Urinary bladder (tissue), 4 donors: ENCODE measurements around the gene NXPH3. TPM values are rescaled to one million over a fixed set of nuclear protein-coding genes. Genes with fewer than 3 reads are reported as not detected.
A peak's percentile ranks its signal among the peaks of the same experiment; 100 is the strongest.
"Not testable (repeated sequence)": the region's sequence is repeated elsewhere in the genome, so short reads cannot be mapped to it uniquely, and the experiment has no call there.

Experiments used
- DNase-seq: peaks from one replicate; pipeline ENCODE4 v3.0.0-alpha.2; 2015; ENCODE audit errors: extremely low spot score
- H3K27ac ChIP-seq: one replicate; pipeline ENCODE4 v1.5.1; 2013; ENCODE audit warnings: low read depth, mild to moderate bottlenecking, moderate library complexity
- H3K36me3 ChIP-seq: one replicate; pipeline ENCODE4 v1.6.1; 2013; ENCODE audit warnings: mild to moderate bottlenecking, moderate library complexity; ENCODE audit not compliant: insufficient read depth
- H3K4me1 ChIP-seq: one replicate; pipeline ENCODE4 v1.6.1; 2013; ENCODE audit warnings: mild to moderate bottlenecking, moderate library complexity; ENCODE audit not compliant: insufficient read depth
- H3K4me3 ChIP-seq: one replicate; pipeline ENCODE4 v1.5.1; 2013; ENCODE audit warnings: low read depth, low read length
- WGBS: extraction: QIAGEN DNeasy Blood & Tissue Kit; methylation state at CpG from one replicate; pipeline ENCODE4 v1.1.7; 2013; 5-methylcytosine and 5-hydroxymethylcytosine counted together
- polyA plus RNA-seq: library from polyadenylated mRNA; stranded (reverse); fragments of 200-250 nt; gene quantifications from one replicate; pipeline ENCODE4 v1.2.3, GENCODE V29; 2013
- total RNA-seq: library from RNA; depleted of rRNA; stranded (reverse); fragments of >200 nt; gene quantifications from one replicate; pipeline ENCODE4 v1.2.3, GENCODE V29; 2014
- donor health status: healthy with polysubstance abuse.
- donor health status: healthy.

The NXPH3 gene
- total and polyA plus RNA-seq, 2 donors, result 1.6 to 26.4 TPM

GRCh38 chr17:49566668-49567071 lies 9.0 kb upstream of the NXPH3 start:
- DNase-seq, result no peak
- Histone ChIP-seq H3K4me3 (no peak overlapping the region), H3K27ac (no peak overlapping the region), H3K36me3 (no peaks in the 10 kb centered on the region), H3K4me1 (no peaks in the 10 kb centered on the region)
- WGBS, result 71% methylated on average over 5 of the region's 5 CpGs

GRCh38 chr17:49567104-49567521 lies 8.6 kb upstream of the NXPH3 start:
- H3K27ac ChIP-seq, result no peak overlapping the region
- H3K4me1 ChIP-seq, result no peaks in the 10 kb centered on the region
- DNase-seq, result no peak
- no peak overlapping the region for H3K4me3 ChIP-seq
- no peaks in the 10 kb centered on the region for H3K36me3 ChIP-seq
- 75% methylated on average over 9 of the region's 9 CpGs for WGBS

GRCh38 chr17:49567871-49568694 lies 7.6 kb upstream of the NXPH3 start:
- Histone ChIP-seq H3K27ac (no peak overlapping the region), H3K4me1 (no peaks in the 10 kb centered on the region), H3K4me3 (no peak overlapping the region), H3K36me3 (no peaks in the 10 kb centered on the region)
- DNase-seq, result no peak
- 18% methylated on average over 42 of the region's 42 CpGs for WGBS

GRCh38 chr17:49568695-49569047 lies 7.0 kb upstream of the NXPH3 start:
- H3K36me3 ChIP-seq, H3K4me3 ChIP-seq, DNase-seq, H3K4me1 ChIP-seq, H3K27ac ChIP-seq: not testable (repeated sequence)
- WGBS, result 85% methylated on average over 7 of the region's 7 CpGs

- Histone ChIP-seq H3K27ac (no peak overlapping the region), H3K4me1 (no peaks in the 10 kb centered on the region), H3K36me3 (no peaks in the 10 kb centered on the region), H3K4me3 (no peak overlapping the region)
- WGBS, result 59% methylated on average over 11 of the region's 11 CpGs
- DNase-seq, result no peak
Measured at GRCh38 chr17:49570540-49571242, 5.0 kb upstream of the NXPH3 start.

- H3K36me3 ChIP-seq, result no peaks in the 10 kb centered on the region
- H3K27ac ChIP-seq, result no peak overlapping the region
- DNase-seq, result no peak
- H3K4me3 ChIP-seq, result no peak overlapping the region
- 62% methylated on average over 6 of the region's 6 CpGs for WGBS
- H3K4me1 ChIP-seq, result no peaks in the 10 kb centered on the region
Measured at GRCh38 chr17:49571283-49571682, 4.4 kb upstream of the NXPH3 start.

GRCh38 chr17:49571764-49572163 lies 3.9 kb upstream of the NXPH3 start:
- no peak for DNase-seq
- H3K4me1 ChIP-seq, result no peaks in the 10 kb centered on the region
- H3K27ac ChIP-seq, result no peak overlapping the region

GRCh38 chr17:49572226-49572625 lies 3.4 kb upstream of the NXPH3 start:
- 76% methylated on average over 3 of the region's 3 CpGs for WGBS
- Histone ChIP-seq H3K36me3 (no peaks in the 10 kb centered on the region), H3K27ac (no peak overlapping the region), H3K4me1 (no peaks in the 10 kb centered on the region), H3K4me3 (no peak overlapping the region)
- DNase-seq, result no peak

More at GRCh38 chr17:49571764-49572163, 3.9 kb upstream of the NXPH3 start:
- H3K4me3 ChIP-seq, result no peak overlapping the region
- WGBS, result 59% methylated on average over 4 of the region's 4 CpGs
- H3K36me3 ChIP-seq, result no peaks in the 10 kb centered on the region

- H3K27ac ChIP-seq, result no peak overlapping the region
- no peaks in the 10 kb centered on the region for H3K36me3 ChIP-seq
- no peak for DNase-seq
- no peak overlapping the region for H3K4me3 ChIP-seq
- WGBS, result 86% methylated on average over 6 of the region's 6 CpGs
- no peaks in the 10 kb centered on the region for H3K4me1 ChIP-seq
Measured at GRCh38 chr17:49572806-49573420, 2.8 kb upstream of the NXPH3 start.

GRCh38 chr17:49573510-49574322 lies 2.0 kb upstream of the NXPH3 start:
- Histone ChIP-seq H3K4me1 (no peaks in the 10 kb centered on the region), H3K4me3 (no peak overlapping the region), H3K27ac (no peak overlapping the region), H3K36me3 (no peaks in the 10 kb centered on the region)
- DNase-seq, result no peak
- WGBS, result 63% methylated on average over 15 of the region's 15 CpGs

- no peak for DNase-seq
- no peaks in the 10 kb centered on the region for H3K4me1 ChIP-seq
- 34% methylated on average over 13 of the region's 13 CpGs for WGBS
Measured at GRCh38 chr17:49574323-49574781, 1.3 kb upstream of the NXPH3 start.

GRCh38 chr17:49574945-49575678 lies 559 bp upstream of the NXPH3 start:
- no peak for DNase-seq
- Histone ChIP-seq H3K36me3 (no peaks in the 10 kb centered on the region), H3K27ac (peak overlapping the region; percentile 12), H3K4me3 (peak overlapping the region; percentile 62), H3K4me1 (no peaks in the 10 kb centered on the region)
- WGBS, result 11% methylated on average over 29 of the region's 29 CpGs

More at GRCh38 chr17:49574323-49574781, 1.3 kb upstream of the NXPH3 start:
- no peak overlapping the region for H3K27ac ChIP-seq
- no peak overlapping the region for H3K4me3 ChIP-seq
- H3K36me3 ChIP-seq, result no peaks in the 10 kb centered on the region
